ENCODE measurements around the gene MSX2.
A peak's percentile ranks its signal among the peaks of the same experiment; 100 is the strongest.
"Not testable (repeated sequence)": the region's sequence is repeated elsewhere in the genome, so short reads cannot be mapped to it uniquely, and the experiment has no call there.

MSX2 gene

GRCh38 chr5:174752121-174752520 is 27.7 kb downstream of the MSX2 start:
- no peak for TF ChIP-seq CTCF (conservative IDR thresholded peaks at IDR 0.05)

GRCh38 chr5:174755106-174755505 is 30.7 kb downstream of the MSX2 start:
- peak; percentile 86 for TF ChIP-seq CTCF (conservative IDR thresholded peaks at IDR 0.05)
- H3K27ac ChIP-seq, result no peak overlapping the region

More at GRCh38 chr5:174752121-174752520, 27.7 kb downstream of the MSX2 start:
- no peak overlapping the region for H3K27ac ChIP-seq

- no peak overlapping the region for H3K27ac ChIP-seq
- TF ChIP-seq CTCF (conservative IDR thresholded peaks at IDR 0.05), result no peak
Measured at GRCh38 chr5:174759091-174759490, 34.7 kb downstream of the MSX2 start.

- no peak for TF ChIP-seq CTCF (conservative IDR thresholded peaks at IDR 0.05)
- H3K27ac ChIP-seq, result no peak overlapping the region
Measured at GRCh38 chr5:174760721-174761120, 36.3 kb downstream of the MSX2 start.

- not testable (repeated sequence) for H3K27ac ChIP-seq
Measured at GRCh38 chr5:174761341-174761740, 37.0 kb downstream of the MSX2 start.

GRCh38 chr5:174764309-174764708 is 39.9 kb downstream of the MSX2 start:
- H3K27ac ChIP-seq, result no peak overlapping the region
- TF ChIP-seq CTCF (conservative IDR thresholded peaks at IDR 0.05), result no peak

GRCh38 chr5:174765540-174765939 is 41.2 kb downstream of the MSX2 start:
- no peak for TF ChIP-seq CTCF (conservative IDR thresholded peaks at IDR 0.05)
- no peak overlapping the region for H3K27ac ChIP-seq

- H3K27ac ChIP-seq, result no peak overlapping the region
- TF ChIP-seq CTCF (conservative IDR thresholded peaks at IDR 0.05), result no peak
Measured at GRCh38 chr5:174767670-174768069, 43.3 kb downstream of the MSX2 start.
